MM.1S (cell line): ENCODE results near the gene SEMA3D.

Experiments
- EZH2 ChIP-seq: fragments of 300-600 bp; sonication (generic); optimal IDR thresholded peaks from 2 replicates; pipeline ENCODE3; 2017; ENCODE audit warnings: low read depth, mild to moderate bottlenecking, antibody characterized with exemption, low read length, mixed read lengths
- TF ChIP-seq, protein P1 (sequence below): fragments of 300-600 bp; sonication (generic); IDR thresholded peaks from 2 replicates; pipeline ENCODE4 v1.5.1; 2016; ENCODE audit warnings: antibody characterized with exemption, low read length, mixed read lengths

DNA sequence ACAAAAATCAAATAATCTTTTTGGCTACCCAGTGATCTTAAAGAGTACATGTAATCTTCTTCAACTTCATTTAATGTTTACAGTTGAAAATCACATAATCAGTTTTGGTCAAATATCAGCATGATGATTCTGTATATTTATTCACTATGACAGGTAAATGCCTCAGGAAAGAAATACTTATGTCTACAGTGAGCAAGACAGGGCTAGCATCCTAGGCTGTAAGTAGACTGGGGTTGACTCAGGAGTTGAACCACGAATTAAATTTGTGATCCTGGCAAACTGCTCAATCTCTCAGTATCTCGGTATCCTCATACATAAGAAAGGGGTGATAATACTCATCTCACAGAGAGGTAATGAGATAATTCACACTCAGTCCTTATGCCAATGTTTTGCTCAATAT lies 71.8 kb downstream of the SEMA3D start:
- no peak for TF ChIP-seq EZH2
- TF ChIP-seq, protein P1, sequence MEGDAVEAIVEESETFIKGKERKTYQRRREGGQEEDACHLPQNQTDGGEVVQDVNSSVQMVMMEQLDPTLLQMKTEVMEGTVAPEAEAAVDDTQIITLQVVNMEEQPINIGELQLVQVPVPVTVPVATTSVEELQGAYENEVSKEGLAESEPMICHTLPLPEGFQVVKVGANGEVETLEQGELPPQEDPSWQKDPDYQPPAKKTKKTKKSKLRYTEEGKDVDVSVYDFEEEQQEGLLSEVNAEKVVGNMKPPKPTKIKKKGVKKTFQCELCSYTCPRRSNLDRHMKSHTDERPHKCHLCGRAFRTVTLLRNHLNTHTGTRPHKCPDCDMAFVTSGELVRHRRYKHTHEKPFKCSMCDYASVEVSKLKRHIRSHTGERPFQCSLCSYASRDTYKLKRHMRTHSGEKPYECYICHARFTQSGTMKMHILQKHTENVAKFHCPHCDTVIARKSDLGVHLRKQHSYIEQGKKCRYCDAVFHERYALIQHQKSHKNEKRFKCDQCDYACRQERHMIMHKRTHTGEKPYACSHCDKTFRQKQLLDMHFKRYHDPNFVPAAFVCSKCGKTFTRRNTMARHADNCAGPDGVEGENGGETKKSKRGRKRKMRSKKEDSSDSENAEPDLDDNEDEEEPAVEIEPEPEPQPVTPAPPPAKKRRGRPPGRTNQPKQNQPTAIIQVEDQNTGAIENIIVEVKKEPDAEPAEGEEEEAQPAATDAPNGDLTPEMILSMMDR = no peak
